Mesendoderm (in vitro differentiated cells): Measurements from ENCODE around the gene LGR6.

ENCODE experiments used
- DNase-seq: peaks from one replicate; pipeline ENCODE4 v3.0.0; 2013
- H2AK5ac ChIP-seq: 2 replicates; pipeline ENCODE4 v1.6.1; 2013; ENCODE audit warnings: low read length, inconsistent platforms
- H2BK120ac ChIP-seq: 2 replicates; pipeline ENCODE4 v1.6.1; 2013; ENCODE audit warnings: low read depth, mild to moderate bottlenecking, low read length, moderate library complexity, mixed read lengths
- H2BK15ac ChIP-seq: replicated peaks from 2 replicates; pipeline ENCODE4 v1.6.1; 2013; ENCODE audit warnings: low read depth, mild to moderate bottlenecking, moderate library complexity
- H2BK5ac ChIP-seq: 2 replicates; pipeline ENCODE4 v1.6.1; 2013; ENCODE audit warnings: low read length, inconsistent platforms
- H3K18ac ChIP-seq: 2 replicates; pipeline ENCODE4 v1.6.1; 2013; ENCODE audit warnings: mild to moderate bottlenecking, low read length, mixed read lengths
- H3K23ac ChIP-seq: one replicate; pipeline ENCODE4 v1.6.1; 2013; ENCODE audit warnings: low read length
- H3K27ac ChIP-seq: 2 replicates; pipeline ENCODE4 v1.5.1; 2013; ENCODE audit warnings: low read depth, mild to moderate bottlenecking, inconsistent platforms, low read length, moderate library complexity
- H3K27me3 ChIP-seq: 2 replicates; pipeline ENCODE4 v1.6.1; 2013; ENCODE audit warnings: low read length, control low read depth, mild to moderate bottlenecking, inconsistent platforms; ENCODE audit not compliant: insufficient read depth, poor library complexity
- H3K36me3 ChIP-seq: 2 replicates; pipeline ENCODE4 v1.6.1; 2013; ENCODE audit warnings: low read length, inconsistent platforms; ENCODE audit not compliant: control insufficient read depth, insufficient read depth
- H3K4ac ChIP-seq: one replicate; pipeline ENCODE4 v1.6.1; 2013; ENCODE audit warnings: low read depth, mild to moderate bottlenecking, low read length, moderate library complexity
- H3K4me1 ChIP-seq: 2 replicates; pipeline ENCODE4 v1.6.1; 2013; ENCODE audit warnings: low read depth, low read length, inconsistent platforms; ENCODE audit not compliant: control insufficient read depth
- H3K4me2 ChIP-seq: 2 replicates; pipeline ENCODE4 v1.6.1; 2013; ENCODE audit warnings: low read length
- H3K4me3 ChIP-seq: 2 replicates; pipeline ENCODE4 v1.5.1; 2013; ENCODE audit warnings: mild to moderate bottlenecking, low read length
- H3K56ac ChIP-seq: one replicate; pipeline ENCODE4 v1.6.1; 2013; ENCODE audit warnings: low read length
- H3K79me1 ChIP-seq: 2 replicates; pipeline ENCODE4 v1.6.1; 2013; ENCODE audit warnings: low read length, inconsistent platforms
- H3K79me2 ChIP-seq: 2 replicates; pipeline ENCODE4 v1.6.1; 2013; ENCODE audit warnings: mild to moderate bottlenecking, low read length; ENCODE audit not compliant: control insufficient read depth, insufficient read depth
- H3K9ac ChIP-seq: 2 replicates; pipeline ENCODE4 v1.6.1; 2013; ENCODE audit warnings: low read length, inconsistent platforms
- H4K5ac ChIP-seq: one replicate; pipeline ENCODE4 v1.6.1; 2013; ENCODE audit warnings: low read length
- H4K8ac ChIP-seq: one replicate; pipeline ENCODE4 v1.6.1; 2013; ENCODE audit warnings: low read depth, mild to moderate bottlenecking, control low read depth, low read length, moderate library complexity
- WGBS: extraction: QIAGEN DNeasy Blood & Tissue Kit; methylation state at CpG from one replicate; pipeline ENCODE4 v1.1.7; 2013; ENCODE audit warnings: low lambda C conversion rate, missing lambda C conversion rate; ENCODE audit not compliant: insufficient coverage; ENCODE audit errors: extremely low coverage; 5-methylcytosine and 5-hydroxymethylcytosine counted together

Gene LGR6

DNA sequence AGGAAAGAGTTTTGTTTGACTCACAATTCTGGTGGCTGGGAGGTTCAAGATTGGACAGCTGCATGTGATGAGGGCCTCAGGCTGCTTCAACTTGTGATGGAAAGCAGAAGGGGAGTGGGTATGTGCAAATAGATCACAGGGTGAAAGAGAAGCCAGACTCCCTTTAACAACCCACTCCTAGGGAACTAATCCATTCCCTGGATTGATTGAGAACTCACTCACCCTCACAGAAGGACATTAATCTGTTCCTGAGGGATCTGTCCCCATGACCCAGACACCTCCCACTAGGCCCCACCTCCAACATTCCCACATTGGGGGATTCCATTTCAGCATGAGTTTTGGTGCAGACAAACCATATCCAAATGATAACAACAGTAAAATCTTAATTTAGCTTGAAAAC, 122.6 kb downstream of the LGR6 start:
- Histone ChIP-seq H3K18ac (no peak overlapping the region), H3K79me1 (no peaks in the 10 kb centered on the region), H3K4me1 (no peaks in the 10 kb centered on the region), H3K79me2 (no peaks in the 10 kb centered on the region), H2BK5ac (no peak overlapping the region), H2BK120ac (no peak overlapping the region), H3K27me3 (no peaks in the 10 kb centered on the region), H3K4me2 (no peak overlapping the region), H4K5ac (no peak overlapping the region), H2AK5ac (no peak overlapping the region), H2BK15ac (no peak overlapping the region), H3K4me3 (no peak overlapping the region), H3K56ac (no peak overlapping the region), H3K36me3 (no peaks in the 10 kb centered on the region), H3K9ac (no peak overlapping the region), H3K23ac (no peak overlapping the region), H4K8ac (no peak overlapping the region), H3K4ac (no peak overlapping the region), H3K27ac (no peak overlapping the region)
- no peak for DNase-seq

DNA sequence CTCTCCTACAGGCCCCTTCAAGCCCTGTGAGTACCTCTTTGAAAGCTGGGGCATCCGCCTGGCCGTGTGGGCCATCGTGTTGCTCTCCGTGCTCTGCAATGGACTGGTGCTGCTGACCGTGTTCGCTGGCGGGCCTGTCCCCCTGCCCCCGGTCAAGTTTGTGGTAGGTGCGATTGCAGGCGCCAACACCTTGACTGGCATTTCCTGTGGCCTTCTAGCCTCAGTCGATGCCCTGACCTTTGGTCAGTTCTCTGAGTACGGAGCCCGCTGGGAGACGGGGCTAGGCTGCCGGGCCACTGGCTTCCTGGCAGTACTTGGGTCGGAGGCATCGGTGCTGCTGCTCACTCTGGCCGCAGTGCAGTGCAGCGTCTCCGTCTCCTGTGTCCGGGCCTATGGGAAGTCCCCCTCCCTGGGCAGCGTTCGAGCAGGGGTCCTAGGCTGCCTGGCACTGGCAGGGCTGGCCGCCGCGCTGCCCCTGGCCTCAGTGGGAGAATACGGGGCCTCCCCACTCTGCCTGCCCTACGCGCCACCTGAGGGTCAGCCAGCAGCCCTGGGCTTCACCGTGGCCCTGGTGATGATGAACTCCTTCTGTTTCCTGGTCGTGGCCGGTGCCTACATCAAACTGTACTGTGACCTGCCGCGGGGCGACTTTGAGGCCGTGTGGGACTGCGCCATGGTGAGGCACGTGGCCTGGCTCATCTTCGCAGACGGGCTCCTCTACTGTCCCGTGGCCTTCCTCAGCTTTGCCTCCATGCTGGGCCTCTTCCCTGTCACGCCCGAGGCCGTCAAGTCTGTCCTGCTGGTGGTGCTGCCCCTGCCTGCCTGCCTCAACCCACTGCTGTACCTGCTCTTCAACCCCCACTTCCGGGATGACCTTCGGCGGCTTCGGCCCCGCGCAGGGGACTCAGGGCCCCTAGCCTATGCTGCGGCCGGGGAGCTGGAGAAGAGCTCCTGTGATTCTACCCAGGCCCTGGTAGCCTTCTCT, 124.6 kb downstream of the LGR6 start:
- no peak overlapping the region for H3K9ac ChIP-seq
- H3K36me3 ChIP-seq = no peaks in the 10 kb centered on the region
- H2BK15ac ChIP-seq = no peak overlapping the region
- no peak overlapping the region for H3K4ac ChIP-seq
- no peak overlapping the region for H3K56ac ChIP-seq
- no peaks in the 10 kb centered on the region for H3K27me3 ChIP-seq
- no peak overlapping the region for H4K8ac ChIP-seq
- no peaks in the 10 kb centered on the region for H3K79me2 ChIP-seq
- H3K4me3 ChIP-seq = no peak overlapping the region
- no peak overlapping the region for H3K4me2 ChIP-seq
- H3K23ac ChIP-seq = no peak overlapping the region
- H2AK5ac ChIP-seq = no peak overlapping the region
- DNase-seq = no peak
- no peak overlapping the region for H3K27ac ChIP-seq
- H2BK120ac ChIP-seq = no peak overlapping the region
- H3K4me1 ChIP-seq = no peaks in the 10 kb centered on the region
- no peak overlapping the region for H2BK5ac ChIP-seq
- no peaks in the 10 kb centered on the region for H3K79me1 ChIP-seq
- no peak overlapping the region for H4K5ac ChIP-seq
- no CpG with 5 or more reads among the region's 52 CpGs for WGBS
- H3K18ac ChIP-seq = no peak overlapping the region

DNA sequence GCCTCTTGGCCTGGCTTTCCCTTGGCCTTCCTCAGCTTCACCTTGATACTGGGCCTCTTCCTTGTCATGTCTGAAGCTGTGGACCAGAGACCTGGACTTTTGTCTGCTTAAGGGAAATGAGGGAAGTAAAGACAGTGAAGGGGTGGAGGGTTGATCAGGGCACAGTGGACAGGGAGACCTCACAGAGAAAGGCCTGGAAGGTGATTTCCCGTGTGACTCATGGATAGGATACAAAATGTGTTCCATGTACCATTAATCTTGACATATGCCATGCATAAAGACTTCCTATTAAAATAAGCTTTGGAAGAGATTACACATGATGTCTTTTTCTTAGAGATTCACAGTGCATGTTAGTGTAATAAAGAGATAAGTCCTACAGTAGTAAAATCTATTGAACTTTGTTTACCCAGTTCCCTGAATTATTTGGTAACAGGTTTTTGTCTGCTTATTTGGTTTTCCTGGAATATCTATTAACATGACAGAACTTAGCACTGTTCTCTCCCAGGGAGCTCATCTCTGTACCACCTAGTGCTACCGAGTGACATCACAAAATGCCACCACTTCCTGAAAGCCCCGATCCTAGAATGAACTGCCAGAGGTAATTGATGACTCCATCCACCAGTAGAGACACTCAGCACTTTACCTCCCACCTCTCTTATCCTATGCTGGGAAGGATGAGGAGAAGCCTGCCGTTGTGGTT, 125.9 kb downstream of the LGR6 start:
- H3K56ac ChIP-seq = no peak overlapping the region
- no peak overlapping the region for H4K5ac ChIP-seq
- H3K27me3 ChIP-seq = no peaks in the 10 kb centered on the region
- H3K27ac ChIP-seq = no peak overlapping the region
- no peaks in the 10 kb centered on the region for H3K36me3 ChIP-seq
- H3K23ac ChIP-seq = no peak overlapping the region
- H3K4ac ChIP-seq = no peak overlapping the region
- no peaks in the 10 kb centered on the region for H3K79me1 ChIP-seq
- H3K79me2 ChIP-seq = no peaks in the 10 kb centered on the region
- H2BK120ac ChIP-seq = no peak overlapping the region
- H3K18ac ChIP-seq = no peak overlapping the region
- H2BK15ac ChIP-seq = no peak overlapping the region
- H2AK5ac ChIP-seq = no peak overlapping the region
- H3K4me3 ChIP-seq = no peak overlapping the region
- H2BK5ac ChIP-seq = no peak overlapping the region
- no peak overlapping the region for H3K4me2 ChIP-seq
- no peak overlapping the region for H4K8ac ChIP-seq
- WGBS = no CpG with 5 or more reads among the region's 4 CpGs
- H3K9ac ChIP-seq = no peak overlapping the region
- DNase-seq = no peak
- H3K4me1 ChIP-seq = no peaks in the 10 kb centered on the region

DNA sequence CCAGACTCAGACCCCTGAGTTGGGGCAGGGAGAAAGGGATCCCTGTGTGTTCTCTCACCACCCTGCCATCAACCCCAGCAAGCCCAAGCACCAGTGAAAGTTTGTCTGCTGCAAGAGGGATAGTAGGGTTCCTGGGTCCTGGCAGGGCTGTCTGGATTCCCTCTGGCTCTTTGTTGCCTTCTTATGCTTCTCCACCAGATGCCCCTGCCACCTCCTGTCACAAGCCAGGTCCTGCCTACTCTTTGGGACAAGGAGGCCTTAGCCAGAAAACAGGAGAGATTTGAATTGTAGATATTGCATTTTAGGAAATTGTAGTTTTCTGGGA, 126.4 kb downstream of the LGR6 start:
- no peak overlapping the region for H3K56ac ChIP-seq
- no peak overlapping the region for H3K4ac ChIP-seq
- H4K5ac ChIP-seq = no peak overlapping the region
- no peaks in the 10 kb centered on the region for H3K79me2 ChIP-seq
- no peaks in the 10 kb centered on the region for H3K79me1 ChIP-seq
- H3K4me3 ChIP-seq = no peak overlapping the region
- no peak overlapping the region for H3K27ac ChIP-seq
- H3K23ac ChIP-seq = no peak overlapping the region
- no peaks in the 10 kb centered on the region for H3K27me3 ChIP-seq
- no peak overlapping the region for H3K9ac ChIP-seq
- H3K4me1 ChIP-seq = no peaks in the 10 kb centered on the region
- no peak for DNase-seq
- H4K8ac ChIP-seq = no peak overlapping the region
- no peak overlapping the region for H3K18ac ChIP-seq
- no peak overlapping the region for H2BK15ac ChIP-seq
- H2BK5ac ChIP-seq = no peak overlapping the region
- H2BK120ac ChIP-seq = no peak overlapping the region
- H2AK5ac ChIP-seq = no peak overlapping the region
- H3K4me2 ChIP-seq = no peak overlapping the region
- no peaks in the 10 kb centered on the region for H3K36me3 ChIP-seq

DNA sequence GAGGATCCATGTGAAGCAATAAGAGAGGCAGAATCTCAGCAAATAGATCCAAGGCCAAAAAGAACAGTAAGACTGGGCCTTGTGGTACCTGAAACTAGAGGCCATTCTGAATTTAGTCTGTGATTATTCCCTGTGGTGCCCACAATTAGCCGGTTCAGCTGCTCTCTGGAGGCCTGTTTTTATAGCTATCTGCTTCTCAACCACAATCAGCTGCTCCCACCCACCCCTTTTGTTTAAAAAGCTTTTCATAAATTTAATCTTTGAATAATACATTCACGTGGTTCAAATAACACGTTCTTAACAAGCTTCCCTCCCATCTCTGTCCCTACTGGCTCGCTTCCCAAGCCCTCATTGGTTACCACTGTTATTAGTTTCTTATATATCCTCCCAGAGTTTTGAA, 130.1 kb downstream of the LGR6 start:
- no peak overlapping the region for H2BK120ac ChIP-seq
- H3K18ac ChIP-seq = no peak overlapping the region
- no peak for DNase-seq
- no peaks in the 10 kb centered on the region for H3K79me1 ChIP-seq
- H3K79me2 ChIP-seq = no peaks in the 10 kb centered on the region
- H3K4me2 ChIP-seq = no peak overlapping the region
- H3K36me3 ChIP-seq = no peaks in the 10 kb centered on the region
- no peak overlapping the region for H2BK5ac ChIP-seq
- H3K9ac ChIP-seq = no peak overlapping the region
- H4K8ac ChIP-seq = no peak overlapping the region
- no peak overlapping the region for H3K27ac ChIP-seq
- no peaks in the 10 kb centered on the region for H3K4me1 ChIP-seq
- H3K4me3 ChIP-seq = no peak overlapping the region
- no peak overlapping the region for H2AK5ac ChIP-seq
- H2BK15ac ChIP-seq = no peak overlapping the region
- H3K27me3 ChIP-seq = no peaks in the 10 kb centered on the region
- no peak overlapping the region for H3K23ac ChIP-seq
- no CpG with 5 or more reads among the region's 4 CpGs for WGBS
- no peak overlapping the region for H3K56ac ChIP-seq
- H4K5ac ChIP-seq = no peak overlapping the region
- H3K4ac ChIP-seq = no peak overlapping the region
